ENCODE results near the gene ZP4.
"Not testable (repeated sequence)": the region's sequence is repeated elsewhere in the genome, so short reads cannot be mapped to it uniquely, and the experiment has no call there.

Gene ZP4

DNA sequence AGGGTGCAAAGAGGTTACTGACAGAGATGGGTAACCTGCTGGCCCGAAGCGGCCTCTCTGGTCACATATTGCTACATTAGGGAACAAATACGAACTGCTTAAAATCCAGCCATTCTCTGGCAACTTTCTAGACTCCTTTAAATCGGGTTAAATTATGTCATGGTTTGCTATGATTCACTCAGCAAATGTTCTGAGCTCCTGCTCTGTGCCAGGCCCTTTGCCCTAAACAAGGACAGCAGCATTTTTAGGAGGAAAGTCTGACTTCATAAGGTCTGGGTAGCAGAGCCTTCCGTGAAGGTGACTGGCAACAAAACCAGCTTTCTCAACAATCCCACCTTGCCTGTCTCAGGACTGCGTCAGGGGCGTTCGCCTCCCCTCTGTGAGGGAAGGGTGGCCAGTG lies 15.4 kb downstream of the ZP4 start:
- DNase-seq (ENCODE audit: low read depth): no peak

DNA sequence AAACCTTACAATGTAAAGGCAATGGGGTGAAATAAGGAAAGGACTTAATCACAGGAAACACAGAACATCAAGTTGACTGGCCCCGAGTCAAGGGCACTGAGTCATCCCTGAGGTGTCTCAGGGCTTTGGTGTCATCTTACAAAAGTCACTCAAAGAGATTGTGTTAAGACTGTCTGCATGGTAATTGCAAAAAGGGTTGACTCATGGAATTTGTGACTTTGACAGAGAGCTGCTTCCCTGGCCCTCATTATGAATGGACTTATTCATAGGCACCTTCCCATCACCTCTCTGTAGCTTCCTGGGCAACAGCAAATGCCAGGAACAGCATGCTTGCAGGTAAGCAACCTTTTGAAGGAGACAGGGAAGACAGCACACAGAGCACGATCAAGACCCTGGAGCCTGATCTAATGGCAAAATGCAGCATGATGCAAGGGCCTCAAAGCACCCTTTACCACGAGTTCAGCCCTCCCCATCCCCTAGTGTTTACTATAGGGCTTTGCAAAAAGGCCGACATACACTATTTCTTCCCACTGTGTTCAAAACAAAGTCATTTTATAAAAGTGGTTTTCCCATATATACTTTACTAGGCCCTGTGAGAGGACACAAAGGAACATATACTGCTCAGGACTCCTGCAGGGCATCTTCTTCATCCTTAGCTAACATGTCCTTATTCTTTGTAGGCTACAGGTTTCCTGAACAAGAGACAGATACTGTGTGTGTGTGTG lies 17.1 kb downstream of the ZP4 start:
- no peak for DNase-seq (ENCODE audit: low read depth)

DNA sequence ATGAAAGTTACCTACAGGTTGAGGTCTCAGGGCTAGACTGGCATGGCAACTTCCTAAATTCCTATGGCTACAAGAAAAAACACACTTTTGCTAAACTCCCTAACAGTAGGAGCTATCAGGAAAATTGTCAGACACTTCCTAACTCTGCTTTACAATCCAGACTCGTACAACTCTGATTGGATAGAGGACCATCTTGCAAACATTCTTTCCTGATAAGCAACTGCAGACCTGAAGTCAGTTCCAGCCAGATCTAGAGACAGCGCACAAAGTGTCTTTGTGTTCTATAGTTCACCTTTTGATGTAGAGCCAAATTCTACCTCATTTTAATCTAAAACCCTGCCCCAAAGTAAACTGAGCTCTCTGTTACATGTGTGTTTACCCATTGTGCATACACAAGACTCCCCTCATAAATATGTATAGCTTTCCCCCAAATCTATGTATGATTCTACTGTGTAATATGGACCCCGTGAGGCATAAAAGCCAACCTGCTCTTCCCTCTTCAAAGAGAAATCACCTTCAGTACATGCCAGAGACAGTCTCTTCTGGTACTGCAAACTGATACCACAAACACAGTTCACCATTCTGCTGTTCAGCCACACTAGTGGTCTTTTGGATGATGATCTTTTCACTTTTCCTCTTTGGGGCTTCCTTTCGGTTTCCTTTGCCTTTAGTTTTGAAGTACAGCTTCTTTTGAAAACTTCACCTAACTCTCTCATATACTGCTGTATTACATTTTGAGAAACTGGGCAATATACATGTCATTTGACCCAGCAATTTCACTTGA lies 21.7 kb downstream of the ZP4 start:
- no peak for DNase-seq (ENCODE audit: low read depth)

DNA sequence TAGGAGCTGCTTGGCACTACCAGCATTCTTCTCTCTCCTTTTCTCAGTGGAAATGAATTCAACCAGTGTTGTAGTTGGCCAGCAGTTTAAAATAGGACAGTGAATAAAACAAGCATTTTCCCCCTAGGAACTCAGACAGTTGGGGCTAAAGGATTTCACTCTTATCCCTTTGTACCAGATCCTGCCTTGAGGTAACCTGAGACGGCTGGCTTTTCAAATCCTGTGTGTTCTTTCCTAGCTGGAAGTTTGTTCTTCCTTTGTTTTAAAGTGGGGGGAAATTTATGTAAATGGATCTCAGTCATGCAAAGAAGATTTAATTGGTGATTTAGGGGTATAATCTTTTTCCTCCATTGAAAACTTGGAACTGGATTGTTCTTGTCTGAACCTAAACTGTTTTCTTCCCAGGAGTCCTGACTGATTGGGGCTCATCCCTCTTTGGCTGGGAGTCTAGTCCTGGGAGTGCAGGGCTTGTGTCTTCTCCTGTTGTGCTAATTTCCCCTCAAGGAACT lies 23.3 kb downstream of the ZP4 start:
- no peak for DNase-seq (ENCODE audit: low read depth)

DNA sequence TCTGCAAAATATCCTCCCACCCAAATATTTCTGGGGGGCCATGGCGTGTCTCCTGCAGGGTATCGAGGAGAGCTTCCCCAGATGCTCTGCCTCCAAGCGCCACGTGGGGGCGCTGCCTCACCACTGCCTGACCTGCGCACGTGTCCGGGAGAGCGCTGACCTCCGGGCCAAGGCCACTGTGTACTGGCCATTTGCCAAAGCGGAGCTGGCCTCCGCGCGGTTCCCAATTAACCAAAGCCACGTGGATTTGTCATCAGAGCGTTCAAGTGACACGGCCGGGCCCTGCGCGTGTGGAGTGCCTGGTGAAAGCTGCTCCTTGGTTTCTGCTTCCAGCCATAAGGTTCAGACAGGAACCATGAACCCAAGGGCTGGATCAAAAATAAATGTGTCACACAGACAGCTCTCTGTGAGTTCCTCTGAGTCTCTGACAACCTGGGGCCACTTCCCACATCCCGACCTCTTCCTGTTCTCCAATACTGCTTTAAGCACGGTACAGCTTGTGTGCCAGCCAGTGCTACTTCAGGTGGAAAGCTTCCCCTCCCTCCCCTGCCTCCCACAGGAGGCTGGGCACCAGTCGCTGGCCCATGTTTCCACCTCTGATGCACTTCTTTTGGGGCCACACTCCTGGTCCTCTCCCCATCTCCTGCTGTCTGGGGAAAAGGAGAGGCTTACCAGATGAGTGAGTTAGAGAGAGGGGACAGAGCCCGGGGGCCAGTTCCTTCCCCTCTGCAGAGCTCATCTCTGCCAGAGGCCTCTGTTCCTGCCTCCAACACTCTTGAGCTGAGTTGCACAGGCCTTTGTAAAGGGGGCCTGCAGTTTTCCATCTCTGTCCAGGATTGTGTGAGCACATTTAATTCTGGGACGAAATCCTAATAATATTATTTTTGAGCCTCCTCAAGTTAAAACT lies 26.1 kb downstream of the ZP4 start:
- DNase-seq (ENCODE audit: low read depth): no peak

DNA sequence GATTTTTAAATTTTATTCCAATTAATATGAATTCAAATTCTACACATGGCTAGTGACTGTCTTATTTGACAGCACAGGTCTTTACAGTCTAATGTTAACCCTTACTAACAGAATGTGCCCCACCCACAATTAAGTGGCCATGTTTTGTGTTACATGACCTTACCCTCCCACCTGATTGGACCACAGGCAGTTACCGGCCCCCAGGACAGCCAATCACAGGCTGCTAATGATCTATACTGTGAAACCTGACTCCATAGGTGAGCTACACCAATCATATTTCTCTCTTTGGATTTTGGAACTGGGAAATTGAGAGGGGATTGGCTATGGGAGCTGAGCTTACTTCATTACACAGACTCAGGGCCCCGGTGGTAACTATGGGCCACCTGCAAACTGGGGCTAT lies 27.5 kb downstream of the ZP4 start:
- no peak for DNase-seq (ENCODE audit: low read depth)

DNA sequence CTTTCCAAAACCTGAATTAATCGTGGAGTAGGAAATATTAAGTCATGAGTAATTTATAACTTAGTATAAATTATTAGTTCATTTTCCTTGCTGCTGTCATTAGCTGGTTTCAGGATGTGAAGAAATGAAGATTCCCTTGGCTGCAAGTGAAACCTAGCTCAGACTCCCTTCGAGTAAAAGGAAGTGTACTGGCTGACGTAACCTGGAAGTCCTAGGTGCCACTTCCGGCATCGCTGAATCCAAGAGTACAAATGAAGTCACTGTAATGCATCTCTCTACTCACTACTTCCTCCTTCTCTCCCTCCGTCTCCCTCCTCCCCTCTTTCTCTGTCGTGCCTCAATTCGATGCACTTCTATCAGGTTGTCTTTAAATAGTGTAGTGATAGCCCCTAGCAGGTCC lies 28.8 kb downstream of the ZP4 start:
- no peak for DNase-seq (ENCODE audit: low read depth)

DNA sequence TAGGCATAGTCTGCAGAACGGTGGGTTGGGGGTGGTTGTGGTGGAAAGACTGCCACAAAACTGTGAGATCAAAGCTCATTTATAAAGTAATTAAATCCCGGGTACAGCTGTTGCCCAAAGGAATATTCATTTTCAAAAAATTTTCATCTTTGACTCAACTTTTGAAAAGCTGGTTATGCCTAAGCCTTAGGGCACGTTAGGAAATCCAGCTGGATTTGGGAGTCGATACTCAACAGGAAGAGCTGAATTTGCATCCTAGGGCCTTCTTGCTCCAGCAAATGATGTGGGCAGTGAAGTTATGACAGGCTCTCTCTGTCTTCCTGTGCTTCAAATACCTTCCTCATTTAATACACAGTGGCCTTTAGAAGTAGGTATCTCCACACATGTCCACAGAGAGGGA lies 31.7 kb downstream of the ZP4 start:
- no peak for DNase-seq (ENCODE audit: low read depth)

DNA sequence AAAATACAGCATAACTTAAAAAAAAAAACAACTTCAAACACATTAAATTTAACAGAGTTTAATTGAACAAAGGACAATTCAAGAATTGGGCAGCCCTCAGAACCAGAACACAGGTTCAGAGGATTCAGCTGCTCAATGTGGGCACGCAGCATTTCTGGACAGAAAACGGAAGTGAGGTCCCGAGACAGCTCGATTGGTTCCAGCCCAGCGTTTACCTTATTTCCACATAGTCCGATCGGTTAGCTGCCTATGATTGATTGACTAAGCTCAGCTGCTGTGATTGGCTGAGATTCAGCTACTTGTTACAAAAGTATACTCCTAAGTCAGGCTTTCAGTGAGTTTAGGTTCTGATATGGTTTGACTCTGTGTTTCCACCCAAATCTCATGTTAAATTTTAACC lies 33.3 kb downstream of the ZP4 start:
- DNase-seq (ENCODE audit: low read depth): no peak

DNA sequence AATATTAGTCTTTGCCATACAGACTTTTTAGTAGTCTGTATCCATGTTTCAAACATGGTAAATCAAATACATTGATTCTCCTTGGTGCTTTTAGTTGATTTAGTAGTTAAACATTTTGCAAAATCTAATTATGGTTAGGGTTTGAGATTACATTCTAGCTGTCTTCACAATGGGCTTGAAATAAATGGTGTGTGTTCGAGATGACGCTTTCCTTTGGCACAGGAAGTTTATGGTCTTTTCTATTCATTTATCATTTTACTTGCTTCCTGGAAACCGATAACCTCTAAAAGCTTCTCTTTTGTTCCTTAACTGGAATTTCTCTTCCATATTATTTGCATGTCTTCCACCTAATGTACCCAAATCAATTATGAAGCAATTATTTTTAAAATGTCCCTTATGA lies 38.4 kb downstream of the ZP4 start:
- no peak for DNase-seq (ENCODE audit: low read depth)

DNA sequence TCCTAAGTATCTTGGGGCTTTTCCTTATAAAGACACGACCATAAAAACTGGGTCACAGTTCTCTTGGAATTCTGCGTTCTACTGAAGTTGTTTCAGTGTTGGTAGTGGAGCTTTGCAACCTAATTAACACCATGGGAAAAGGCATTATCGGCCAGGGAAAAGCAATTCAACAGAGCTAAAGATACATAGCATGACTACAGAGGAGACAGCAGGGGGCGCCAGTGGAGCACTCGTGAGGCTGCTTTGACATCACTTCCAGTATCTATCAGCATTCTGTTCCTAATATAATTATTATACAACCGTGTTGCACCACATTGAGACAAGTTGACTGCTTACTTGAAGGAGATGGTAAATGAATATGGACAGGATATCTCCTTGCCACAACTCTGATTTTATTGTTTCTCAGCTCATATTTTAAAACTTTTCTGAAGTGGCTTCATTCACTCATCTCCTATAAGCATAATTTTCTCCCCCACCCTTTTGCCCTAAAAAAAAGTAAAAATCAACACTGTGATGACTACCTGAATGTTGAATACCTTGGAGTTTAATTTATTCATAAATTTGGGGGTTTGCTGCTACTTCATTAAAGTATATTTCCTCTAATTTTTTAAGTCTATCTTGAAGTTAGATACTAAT lies 39.4 kb downstream of the ZP4 start:
- DNase-seq (ENCODE audit: low read depth): no peak

DNA sequence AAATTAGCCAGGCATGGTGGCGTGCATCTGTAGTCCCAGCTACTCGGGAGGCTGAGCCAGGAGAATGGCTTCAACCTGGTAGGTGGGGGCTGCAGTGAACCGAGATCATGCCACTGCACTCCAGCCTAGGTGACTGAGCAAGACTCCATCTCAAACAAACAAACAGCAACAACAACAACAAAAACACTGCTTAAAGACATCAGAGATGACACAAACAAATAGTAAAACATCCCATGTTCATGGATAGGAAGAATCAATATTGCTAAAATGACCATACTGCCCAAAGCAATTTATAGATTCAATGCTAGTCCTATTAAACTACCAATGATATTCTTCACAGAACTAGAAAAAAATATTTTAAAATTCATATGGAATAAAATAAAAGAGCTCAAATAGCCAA lies 47.2 kb downstream of the ZP4 start:
- not testable (repeated sequence) for DNase-seq (ENCODE audit: low read depth)

DNA sequence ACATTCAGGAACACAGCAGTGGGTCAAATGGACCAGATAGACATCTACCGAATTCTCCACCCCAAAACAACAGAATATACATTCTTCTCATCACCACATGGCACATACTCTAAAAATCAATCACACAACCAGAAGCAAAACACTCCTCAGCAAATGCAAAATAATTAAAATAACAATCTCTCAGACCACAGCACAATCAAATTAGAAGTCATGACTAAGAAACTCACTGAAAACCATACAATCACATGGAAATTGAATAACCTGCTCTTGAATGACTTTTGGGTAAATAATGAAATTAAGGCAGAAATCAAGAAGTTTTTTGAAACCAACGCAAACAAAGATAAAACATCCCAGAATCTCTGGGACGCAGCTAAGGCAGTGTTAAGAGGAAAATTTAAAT lies 49.2 kb downstream of the ZP4 start:
- DNase-seq (ENCODE audit: low read depth): no peak

DNA sequence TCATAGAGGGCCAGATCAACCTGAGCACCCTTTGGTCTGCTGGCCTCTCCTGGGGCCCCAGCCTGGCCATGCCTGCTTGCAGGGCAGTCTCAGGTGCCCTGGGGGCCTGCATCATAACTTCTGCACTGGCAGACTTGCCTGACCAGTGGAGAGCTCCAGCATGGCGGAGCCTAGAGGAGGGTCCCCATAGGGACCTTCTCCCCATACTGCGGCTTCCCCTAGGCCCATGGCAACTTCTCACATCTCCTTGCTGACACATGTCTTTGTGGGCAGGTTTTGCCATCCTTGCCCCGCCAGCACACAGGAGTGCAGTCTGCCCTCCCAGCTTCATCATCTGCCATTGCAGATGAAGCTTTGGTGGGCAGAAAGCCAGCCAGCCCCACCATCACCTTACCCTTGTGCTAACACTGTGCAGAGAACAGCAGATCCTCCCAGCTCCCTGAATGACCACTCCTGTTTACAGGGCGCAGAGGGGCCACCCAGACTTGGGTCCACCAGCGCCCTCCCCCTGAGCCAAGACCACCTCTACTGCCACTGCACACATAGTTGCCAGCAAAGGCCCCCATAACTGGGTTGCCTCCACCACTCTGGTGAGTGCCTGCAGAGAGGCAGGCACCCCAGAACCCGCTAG lies 51.7 kb downstream of the ZP4 start:
- no peak for DNase-seq (ENCODE audit: low read depth)

DNA sequence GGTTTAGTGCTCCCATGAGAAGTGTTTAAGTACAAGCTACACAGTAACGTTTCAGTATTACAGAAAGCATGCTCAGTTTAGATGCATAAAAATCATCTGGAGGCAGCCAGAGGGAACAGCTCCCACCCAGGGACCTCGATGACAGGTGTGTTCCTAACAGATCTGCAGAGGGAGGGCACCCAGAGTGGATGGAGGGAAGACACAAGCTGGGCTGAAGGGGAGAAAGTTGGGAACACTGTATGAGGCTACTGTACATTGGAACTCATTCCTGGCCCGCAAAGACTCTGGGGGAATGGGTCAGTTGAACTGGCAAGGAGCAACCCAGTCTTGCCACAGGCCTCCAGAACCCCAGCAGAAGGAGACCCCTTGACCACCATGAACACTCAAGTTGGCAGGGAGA lies 52.4 kb downstream of the ZP4 start:
- no peak for DNase-seq (ENCODE audit: low read depth)

DNA sequence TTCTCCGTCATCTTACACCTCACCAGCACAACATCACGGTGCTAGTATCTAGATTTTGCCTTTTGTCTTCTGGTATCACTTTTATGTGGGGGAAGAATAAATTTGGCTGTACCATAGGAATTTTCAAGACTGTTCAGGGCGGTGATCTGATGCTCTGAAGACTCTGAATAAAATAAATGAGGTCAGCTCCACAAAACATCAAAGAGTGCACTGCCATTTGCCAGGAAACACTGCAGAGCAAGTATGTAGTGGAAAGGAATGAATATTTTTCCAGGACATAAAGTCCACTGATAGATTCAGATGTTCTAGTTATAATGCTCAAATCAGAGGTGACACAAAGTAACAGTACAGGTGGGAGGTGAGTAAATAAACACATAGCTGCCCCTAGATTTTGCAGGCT lies 56.3 kb downstream of the ZP4 start:
- no peak for DNase-seq (ENCODE audit: low read depth)

DNA sequence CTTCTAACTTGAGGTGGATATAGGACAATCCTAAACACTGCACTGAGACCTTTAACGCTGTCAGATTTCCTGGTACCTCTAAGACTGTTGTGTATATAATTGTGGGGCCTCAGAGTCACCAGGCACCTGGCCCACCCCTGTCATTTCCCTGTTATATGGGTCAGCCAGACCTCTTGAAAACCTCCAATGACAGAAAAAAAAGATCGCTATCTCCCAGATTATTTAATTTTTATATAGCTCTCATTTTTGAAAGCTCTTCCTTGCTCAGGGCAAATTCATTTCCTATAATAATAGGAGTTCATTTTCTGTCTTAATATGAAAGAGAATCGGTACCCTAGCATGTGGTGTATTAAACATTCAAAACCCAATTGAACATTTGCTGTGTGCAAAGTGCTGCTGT lies 56.7 kb downstream of the ZP4 start:
- no peak for DNase-seq (ENCODE audit: low read depth)

DNA sequence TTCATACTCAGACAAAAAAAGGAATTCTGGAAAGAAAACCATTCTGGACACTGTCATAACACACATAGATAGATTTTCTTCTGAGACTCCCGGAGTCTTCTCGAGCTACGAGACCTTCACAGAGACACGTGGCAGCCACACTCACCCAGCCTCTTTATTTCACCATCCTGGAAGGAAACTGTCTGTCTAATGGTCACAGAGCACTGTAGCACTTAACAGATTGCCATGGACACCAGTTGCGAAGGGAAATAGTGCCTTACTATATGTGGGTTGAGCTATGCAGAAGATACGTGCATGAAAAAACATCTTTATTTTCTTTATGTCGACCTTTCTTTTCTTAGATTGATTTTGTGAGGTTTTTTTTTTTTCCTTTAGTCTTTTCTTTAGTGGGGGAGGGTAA lies 57.9 kb downstream of the ZP4 start:
- no peak for DNase-seq (ENCODE audit: low read depth)
